Smooth muscle cell (in vitro differentiated cells): ENCODE measurements around the gene IL17F. TPM values are rescaled to one million over a fixed set of nuclear protein-coding genes. Genes with fewer than 3 reads are reported as not detected.

Experiments used
- DNase-seq: peaks from one replicate; lab custom pipeline; 2025; ENCODE audit not compliant: unreplicated experiment; lab: John Stamatoyannopoulos, UW
- H2AFZ ChIP-seq: fragments of 200-600 bp; sonication (generic); 2 replicates; pipeline ENCODE4 v1.6.0; 2016; ENCODE audit warnings: antibody characterized with exemption, low read depth, mild to moderate bottlenecking
- H3F3A ChIP-seq: fragments of 200-600 bp; sonication (generic); 2 replicates; pipeline ENCODE4 v1.6.0; 2017; ENCODE audit warnings: antibody characterized with exemption, low read depth
- H3K27ac ChIP-seq: fragments of 200-600 bp; sonication (generic); 2 replicates; pipeline ENCODE4 v1.5.1; 2016; ENCODE audit warnings: low read depth, mild to moderate bottlenecking
- H3K27me3 ChIP-seq: fragments of 200-600 bp; sonication (generic); 2 replicates; pipeline ENCODE4 v1.6.1; 2016; ENCODE audit warnings: low read depth, mild to moderate bottlenecking
- H3K36me3 ChIP-seq: fragments of 200-600 bp; sonication (generic); 2 replicates; pipeline ENCODE4 v1.5.1; 2016; ENCODE audit warnings: low read depth
- H3K4me1 ChIP-seq: fragments of 200-600 bp; sonication (generic); 2 replicates; pipeline ENCODE4 v1.5.1; 2016; ENCODE audit warnings: low read depth
- H3K4me2 ChIP-seq: fragments of 200-600 bp; sonication (generic); 2 replicates; pipeline ENCODE4 v1.6.0; 2016; ENCODE audit warnings: mild to moderate bottlenecking
- H3K4me3 ChIP-seq: fragments of 200-600 bp; sonication (generic); 2 replicates; pipeline ENCODE4 v1.5.1; 2016; ENCODE audit warnings: mild to moderate bottlenecking
- H3K79me2 ChIP-seq: fragments of 200-600 bp; sonication (generic); 2 replicates; pipeline ENCODE4 v1.6.0; 2016; ENCODE audit warnings: low read depth, mild to moderate bottlenecking
- H3K9ac ChIP-seq: fragments of 200-600 bp; sonication (generic); 2 replicates; pipeline ENCODE4 v1.6.0; 2016; ENCODE audit warnings: low read depth
- H3K9me3 ChIP-seq: fragments of 200-600 bp; sonication (generic); replicated peaks from 2 replicates; pipeline ENCODE4 v1.5.1; 2016; ENCODE audit warnings: low read depth
- H4K20me1 ChIP-seq: fragments of 200-600 bp; sonication (generic); 2 replicates; pipeline ENCODE4 v1.6.0; 2016; ENCODE audit warnings: low read depth
- WGBS: methylation state at CpG from one replicate; pipeline ENCODE4 v1.1.7; 2016; ENCODE audit warnings: low lambda C conversion rate; 5-methylcytosine and 5-hydroxymethylcytosine counted together
- polyA plus RNA-seq: library from polyadenylated mRNA; unstranded; fragments of >200 nt; fragmentation: Nextera tagmentation; extraction: Ambion mirVana; gene quantifications from 2 replicates; pipeline ENCODE4 v1.2.1, GENCODE V29; 2016
- total RNA-seq: library from RNA; depleted of rRNA; stranded (reverse); fragments of >200 nt; gene quantifications from 2 replicates; pipeline ENCODE4 v1.2.3, GENCODE V29; 2014
- TF ChIP-seq, protein P1 (sequence below): fragments of 200-600 bp; sonication (generic); IDR thresholded peaks from 2 replicates; pipeline ENCODE4 v1.5.1; 2017; ENCODE audit warnings: borderline replicate concordance, mild to moderate bottlenecking, antibody characterized with exemption; ENCODE audit not compliant: insufficient read depth, poor library complexity, severe bottlenecking

Gene IL17F
- total and polyA plus RNA-seq, 2 experiments from 2014 or later = not detected

- Histone ChIP-seq H4K20me1 (no peaks in the 10 kb centered on the region), H3K4me3 (no peak overlapping the region), H3K9ac (no peak overlapping the region), H3K4me1 (no peaks in the 10 kb centered on the region), H3K9me3 (no peaks in the 10 kb centered on the region), H3F3A (no peaks in the 10 kb centered on the region), H3K27me3 (no peaks in the 10 kb centered on the region), H3K4me2 (no peak overlapping the region), H3K79me2 (no peaks in the 10 kb centered on the region), H3K36me3 (no peaks in the 10 kb centered on the region), H2AFZ (no peak overlapping the region), H3K27ac (no peak overlapping the region)
- DNase-seq = no peak
- TF ChIP-seq, protein P1, sequence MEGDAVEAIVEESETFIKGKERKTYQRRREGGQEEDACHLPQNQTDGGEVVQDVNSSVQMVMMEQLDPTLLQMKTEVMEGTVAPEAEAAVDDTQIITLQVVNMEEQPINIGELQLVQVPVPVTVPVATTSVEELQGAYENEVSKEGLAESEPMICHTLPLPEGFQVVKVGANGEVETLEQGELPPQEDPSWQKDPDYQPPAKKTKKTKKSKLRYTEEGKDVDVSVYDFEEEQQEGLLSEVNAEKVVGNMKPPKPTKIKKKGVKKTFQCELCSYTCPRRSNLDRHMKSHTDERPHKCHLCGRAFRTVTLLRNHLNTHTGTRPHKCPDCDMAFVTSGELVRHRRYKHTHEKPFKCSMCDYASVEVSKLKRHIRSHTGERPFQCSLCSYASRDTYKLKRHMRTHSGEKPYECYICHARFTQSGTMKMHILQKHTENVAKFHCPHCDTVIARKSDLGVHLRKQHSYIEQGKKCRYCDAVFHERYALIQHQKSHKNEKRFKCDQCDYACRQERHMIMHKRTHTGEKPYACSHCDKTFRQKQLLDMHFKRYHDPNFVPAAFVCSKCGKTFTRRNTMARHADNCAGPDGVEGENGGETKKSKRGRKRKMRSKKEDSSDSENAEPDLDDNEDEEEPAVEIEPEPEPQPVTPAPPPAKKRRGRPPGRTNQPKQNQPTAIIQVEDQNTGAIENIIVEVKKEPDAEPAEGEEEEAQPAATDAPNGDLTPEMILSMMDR = no peak
- WGBS = 80% methylated on average over 3 of the region's 3 CpGs
Observed at GRCh38 chr6:52191824-52192223, 52.5 kb downstream of the IL17F start.

DNA sequence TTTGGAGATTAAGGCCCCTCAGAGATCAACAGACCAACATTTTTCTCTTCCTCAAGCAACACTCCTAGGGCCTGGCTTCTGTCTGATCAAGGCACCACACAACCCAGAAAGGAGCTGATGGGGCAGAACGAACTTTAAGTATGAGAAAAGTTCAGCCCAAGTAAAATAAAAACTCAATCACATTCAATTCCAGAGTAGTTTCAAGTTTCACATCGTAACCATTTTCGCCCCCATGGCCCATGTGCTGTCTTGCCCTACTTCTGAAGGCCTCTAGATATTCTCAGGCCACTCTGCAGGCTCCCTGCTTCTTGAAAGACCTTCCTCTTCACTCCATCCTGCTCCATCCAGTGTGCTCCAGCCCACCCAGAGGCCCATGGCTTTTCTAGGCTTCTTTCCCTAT is 53.9 kb downstream of the IL17F start:
- Histone ChIP-seq H3K27me3 (no peaks in the 10 kb centered on the region), H3F3A (no peaks in the 10 kb centered on the region), H3K4me3 (no peak overlapping the region), H3K4me1 (no peaks in the 10 kb centered on the region), H3K4me2 (no peak overlapping the region), H3K27ac (no peak overlapping the region), H2AFZ (no peak overlapping the region), H3K36me3 (no peaks in the 10 kb centered on the region), H3K9ac (no peak overlapping the region), H3K79me2 (no peaks in the 10 kb centered on the region), H3K9me3 (no peaks in the 10 kb centered on the region), H4K20me1 (no peaks in the 10 kb centered on the region)
- TF ChIP-seq, protein P1 = no peak
- 75% methylated on average over 3 of the region's 3 CpGs for WGBS
- no peak for DNase-seq

- H3K4me2 ChIP-seq = no peak overlapping the region
Observed at GRCh38 chr6:52189974-52190373, 54.3 kb downstream of the IL17F start.

DNA sequence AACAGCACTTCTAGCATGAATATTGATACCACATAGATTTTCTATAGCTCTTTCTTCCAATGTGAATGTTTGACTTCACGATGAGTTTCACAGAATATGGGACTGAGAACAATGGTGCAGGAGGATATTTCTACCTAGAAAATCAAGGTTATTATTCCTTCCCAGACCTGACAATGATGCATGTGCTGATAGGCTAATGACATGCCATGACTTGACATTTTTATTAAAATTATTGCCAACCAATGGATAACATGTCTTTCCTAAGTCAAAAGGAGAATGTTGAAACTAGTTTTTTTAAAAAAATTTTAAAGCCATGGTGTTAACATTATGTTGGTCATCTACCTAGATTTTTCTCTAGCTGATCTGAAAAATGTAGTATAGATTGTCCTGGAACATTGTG is 57.2 kb downstream of the IL17F start:
- no peak overlapping the region for H3K27ac ChIP-seq
- no peak for DNase-seq
- H3K36me3 ChIP-seq = no peaks in the 10 kb centered on the region

More at GRCh38 chr6:52189974-52190373, 54.3 kb downstream of the IL17F start:
- H3K27me3 ChIP-seq = no peaks in the 10 kb centered on the region
- no peak overlapping the region for H2AFZ ChIP-seq
- TF ChIP-seq, protein P1 = no peak
- H3K4me3 ChIP-seq = no peak overlapping the region
- WGBS = 81% methylated on average over 2 of the region's 2 CpGs
- no peaks in the 10 kb centered on the region for H3K36me3 ChIP-seq
- H3K4me1 ChIP-seq = no peaks in the 10 kb centered on the region
- H4K20me1 ChIP-seq = no peaks in the 10 kb centered on the region
- H3F3A ChIP-seq = no peaks in the 10 kb centered on the region
- H3K79me2 ChIP-seq = no peaks in the 10 kb centered on the region
- DNase-seq = no peak
- H3K27ac ChIP-seq = no peak overlapping the region
- H3K9me3 ChIP-seq = no peaks in the 10 kb centered on the region
- H3K9ac ChIP-seq = no peak overlapping the region

More for the DNA sequence above, 57.2 kb downstream of the IL17F start:
- no peak overlapping the region for H2AFZ ChIP-seq
- no peaks in the 10 kb centered on the region for H3K27me3 ChIP-seq
- H3F3A ChIP-seq = no peaks in the 10 kb centered on the region
- no peak overlapping the region for H3K4me2 ChIP-seq
- no peaks in the 10 kb centered on the region for H4K20me1 ChIP-seq
- H3K4me3 ChIP-seq = no peak overlapping the region
- H3K4me1 ChIP-seq = no peaks in the 10 kb centered on the region
- TF ChIP-seq, protein P1 = no peak
- H3K9me3 ChIP-seq = no peaks in the 10 kb centered on the region
- 91% methylated on average over 1 of the region's 1 CpG for WGBS
- no peaks in the 10 kb centered on the region for H3K79me2 ChIP-seq
- no peak overlapping the region for H3K9ac ChIP-seq
